HFF-Myc (cell line): ENCODE data around the gene ELP2.
A peak's percentile ranks its signal among the peaks of the same experiment; 100 is the strongest.
"Not testable (repeated sequence)": the region's sequence is repeated elsewhere in the genome, so short reads cannot be mapped to it uniquely, and the experiment has no call there.

Source experiments
- DNase-seq: peaks from one replicate; pipeline ENCODE4 v3.0.0-alpha.2; 2011; ENCODE audit warnings: low read depth; ENCODE audit errors: extremely low read depth
- H3K4me3 ChIP-seq: replicated peaks from 2 replicates; pipeline ENCODE4 v1.5.1; 2011; ENCODE audit warnings: low read depth, mild to moderate bottlenecking, control low read depth, low read length
- TF ChIP-seq, protein P1 (sequence below): IDR thresholded peaks from 2 replicates; pipeline ENCODE4 v1.5.1; 2012; ENCODE audit warnings: mild to moderate bottlenecking, low read depth, low read length, control low read depth; ENCODE audit errors: missing control alignments

The ELP2 gene

GRCh38 chr18:36089001-36089400 is 40.7 kb upstream of the ELP2 start:
- no peak for DNase-seq
- H3K4me3 ChIP-seq, result no peak overlapping the region
- TF ChIP-seq, protein P1, sequence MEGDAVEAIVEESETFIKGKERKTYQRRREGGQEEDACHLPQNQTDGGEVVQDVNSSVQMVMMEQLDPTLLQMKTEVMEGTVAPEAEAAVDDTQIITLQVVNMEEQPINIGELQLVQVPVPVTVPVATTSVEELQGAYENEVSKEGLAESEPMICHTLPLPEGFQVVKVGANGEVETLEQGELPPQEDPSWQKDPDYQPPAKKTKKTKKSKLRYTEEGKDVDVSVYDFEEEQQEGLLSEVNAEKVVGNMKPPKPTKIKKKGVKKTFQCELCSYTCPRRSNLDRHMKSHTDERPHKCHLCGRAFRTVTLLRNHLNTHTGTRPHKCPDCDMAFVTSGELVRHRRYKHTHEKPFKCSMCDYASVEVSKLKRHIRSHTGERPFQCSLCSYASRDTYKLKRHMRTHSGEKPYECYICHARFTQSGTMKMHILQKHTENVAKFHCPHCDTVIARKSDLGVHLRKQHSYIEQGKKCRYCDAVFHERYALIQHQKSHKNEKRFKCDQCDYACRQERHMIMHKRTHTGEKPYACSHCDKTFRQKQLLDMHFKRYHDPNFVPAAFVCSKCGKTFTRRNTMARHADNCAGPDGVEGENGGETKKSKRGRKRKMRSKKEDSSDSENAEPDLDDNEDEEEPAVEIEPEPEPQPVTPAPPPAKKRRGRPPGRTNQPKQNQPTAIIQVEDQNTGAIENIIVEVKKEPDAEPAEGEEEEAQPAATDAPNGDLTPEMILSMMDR, result no peak

DNA sequence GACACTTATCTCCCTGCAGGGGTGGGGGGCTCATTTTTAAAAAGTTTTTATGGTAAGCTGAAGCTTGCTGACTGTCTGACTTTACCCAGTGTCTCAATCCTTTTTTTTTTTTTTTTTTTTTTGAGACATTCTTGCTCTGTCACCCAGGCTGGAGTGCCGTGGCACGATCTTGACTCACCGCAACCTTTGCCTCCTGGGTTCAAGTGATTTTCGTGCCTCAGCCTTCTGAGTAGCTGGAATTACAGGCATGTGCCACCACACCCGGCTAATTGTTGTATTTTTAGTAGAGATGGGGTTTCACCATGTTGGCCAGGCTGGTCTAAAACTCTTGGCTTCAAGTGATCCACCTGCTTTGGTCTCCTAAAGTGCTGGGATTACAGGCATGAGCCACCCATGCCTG is 37.6 kb upstream of the ELP2 start:
- H3K4me3 ChIP-seq, DNase-seq: not testable (repeated sequence)

DNA sequence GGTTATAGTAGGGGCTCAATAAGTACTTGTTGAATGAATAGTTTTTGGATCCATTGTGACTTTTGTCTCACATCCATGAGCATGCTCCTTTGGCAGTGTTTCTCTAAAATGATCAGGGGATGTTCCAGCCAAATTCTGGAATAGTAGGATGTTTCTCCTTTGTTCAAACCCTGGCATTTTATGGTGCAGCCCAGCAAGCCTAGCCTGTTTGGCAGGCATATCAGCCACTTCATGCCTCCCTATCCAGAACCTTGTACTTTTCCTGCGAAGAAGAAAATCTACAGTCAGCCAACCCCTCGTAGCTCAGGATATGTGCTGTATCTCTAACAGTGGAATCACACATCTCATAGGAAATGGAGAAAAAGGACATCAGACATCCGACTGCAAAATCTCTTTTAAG is 35.3 kb upstream of the ELP2 start:
- H3K4me3 ChIP-seq, result no peak overlapping the region
- DNase-seq, result no peak
- TF ChIP-seq, protein P1, result no peak

DNA sequence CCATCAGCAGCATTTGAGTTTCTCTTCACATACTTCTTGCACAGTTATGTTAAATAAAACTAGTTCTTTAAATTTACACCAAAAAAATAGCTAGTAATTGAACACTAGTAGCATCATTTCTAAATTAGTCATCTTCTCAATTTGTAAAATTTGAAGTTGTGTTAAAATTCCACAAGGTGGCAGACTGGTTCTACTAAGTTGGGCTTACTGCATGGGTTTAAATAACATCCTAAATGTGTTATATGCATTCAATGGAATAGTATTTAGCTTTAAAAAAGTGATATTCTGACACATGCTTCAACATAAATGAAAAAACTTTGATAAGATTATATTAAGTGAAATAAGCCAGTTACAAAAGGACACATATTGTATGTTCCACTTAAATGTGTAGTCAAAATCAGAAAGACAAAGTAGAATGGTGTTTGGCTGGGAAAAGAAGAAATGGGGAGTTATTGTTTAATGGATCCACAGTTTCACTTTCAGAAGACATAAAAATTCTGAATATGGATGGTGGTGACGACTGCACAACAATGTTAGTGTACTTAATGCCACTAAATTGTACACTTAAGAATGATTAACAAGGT is 33.7 kb upstream of the ELP2 start:
- TF ChIP-seq, protein P1, result peak; percentile 29
- peak; percentile 44 for DNase-seq
- H3K4me3 ChIP-seq, result no peak overlapping the region

DNA sequence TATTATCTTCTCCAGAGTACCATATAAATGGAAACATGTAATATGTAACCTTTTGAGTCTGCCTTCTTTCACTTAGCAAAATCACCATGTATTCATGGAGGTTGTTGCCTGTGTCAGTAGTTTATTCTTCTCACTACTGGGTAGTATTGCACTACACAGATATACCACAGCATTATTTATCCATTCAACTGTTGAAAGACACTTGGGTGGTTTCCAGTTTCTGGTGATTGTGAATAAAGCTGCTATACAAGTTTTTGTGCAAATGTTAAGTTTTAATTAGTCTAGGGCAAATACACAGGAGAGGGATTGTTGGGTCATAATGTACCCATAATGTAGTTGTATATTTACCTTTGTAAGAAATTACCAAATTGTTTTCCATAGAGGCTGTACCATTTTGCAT is 32.7 kb upstream of the ELP2 start:
- no peak for DNase-seq
- TF ChIP-seq, protein P1, result no peak
- H3K4me3 ChIP-seq, result no peak overlapping the region

DNA sequence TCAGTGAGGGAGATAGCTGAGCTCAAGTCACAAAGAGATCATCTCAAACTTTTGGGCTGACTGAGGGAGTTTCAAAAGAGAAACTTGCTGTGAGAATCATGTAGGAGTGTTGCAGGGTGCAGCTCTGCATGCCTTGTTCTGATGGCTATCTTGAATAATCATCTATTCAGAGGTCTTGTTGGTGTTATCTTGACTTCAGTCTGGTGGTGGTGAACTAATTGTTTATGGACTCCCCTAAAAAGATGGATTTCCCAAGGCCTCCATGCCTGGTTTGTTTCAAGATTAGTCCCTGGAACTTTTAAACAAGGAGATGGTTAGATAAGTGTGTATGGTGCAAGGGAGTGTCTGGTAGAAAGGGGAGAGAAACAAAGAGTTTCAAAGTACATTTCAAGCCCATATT is 30.4 kb upstream of the ELP2 start:
- no peak for DNase-seq
- no peak overlapping the region for H3K4me3 ChIP-seq
- TF ChIP-seq, protein P1, result no peak

GRCh38 chr18:36101943-36102342 is 27.8 kb upstream of the ELP2 start:
- TF ChIP-seq, protein P1, result no peak
- H3K4me3 ChIP-seq, result no peak overlapping the region

More at GRCh38 chr18:36101943-36102342, 27.8 kb upstream of the ELP2 start:
- DNase-seq, result no peak
